Mesangial cell (primary cell): Measurements from ENCODE around the gene RASSF5. TPM values are rescaled to one million over a fixed set of nuclear protein-coding genes. Genes with fewer than 3 reads are reported as not detected.

ENCODE experiments used
- total RNA-seq: library from RNA; depleted of rRNA; stranded (reverse); fragments of >200 nt; gene quantifications from 2 replicates; pipeline ENCODE4 v1.2.3, GENCODE V29; 2015

RASSF5 gene, protein sequence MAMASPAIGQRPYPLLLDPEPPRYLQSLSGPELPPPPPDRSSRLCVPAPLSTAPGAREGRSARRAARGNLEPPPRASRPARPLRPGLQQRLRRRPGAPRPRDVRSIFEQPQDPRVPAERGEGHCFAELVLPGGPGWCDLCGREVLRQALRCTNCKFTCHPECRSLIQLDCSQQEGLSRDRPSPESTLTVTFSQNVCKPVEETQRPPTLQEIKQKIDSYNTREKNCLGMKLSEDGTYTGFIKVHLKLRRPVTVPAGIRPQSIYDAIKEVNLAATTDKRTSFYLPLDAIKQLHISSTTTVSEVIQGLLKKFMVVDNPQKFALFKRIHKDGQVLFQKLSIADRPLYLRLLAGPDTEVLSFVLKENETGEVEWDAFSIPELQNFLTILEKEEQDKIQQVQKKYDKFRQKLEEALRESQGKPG
- total RNA-seq, result 2.1 and 16.4 TPM in 2 replicates

DNA sequence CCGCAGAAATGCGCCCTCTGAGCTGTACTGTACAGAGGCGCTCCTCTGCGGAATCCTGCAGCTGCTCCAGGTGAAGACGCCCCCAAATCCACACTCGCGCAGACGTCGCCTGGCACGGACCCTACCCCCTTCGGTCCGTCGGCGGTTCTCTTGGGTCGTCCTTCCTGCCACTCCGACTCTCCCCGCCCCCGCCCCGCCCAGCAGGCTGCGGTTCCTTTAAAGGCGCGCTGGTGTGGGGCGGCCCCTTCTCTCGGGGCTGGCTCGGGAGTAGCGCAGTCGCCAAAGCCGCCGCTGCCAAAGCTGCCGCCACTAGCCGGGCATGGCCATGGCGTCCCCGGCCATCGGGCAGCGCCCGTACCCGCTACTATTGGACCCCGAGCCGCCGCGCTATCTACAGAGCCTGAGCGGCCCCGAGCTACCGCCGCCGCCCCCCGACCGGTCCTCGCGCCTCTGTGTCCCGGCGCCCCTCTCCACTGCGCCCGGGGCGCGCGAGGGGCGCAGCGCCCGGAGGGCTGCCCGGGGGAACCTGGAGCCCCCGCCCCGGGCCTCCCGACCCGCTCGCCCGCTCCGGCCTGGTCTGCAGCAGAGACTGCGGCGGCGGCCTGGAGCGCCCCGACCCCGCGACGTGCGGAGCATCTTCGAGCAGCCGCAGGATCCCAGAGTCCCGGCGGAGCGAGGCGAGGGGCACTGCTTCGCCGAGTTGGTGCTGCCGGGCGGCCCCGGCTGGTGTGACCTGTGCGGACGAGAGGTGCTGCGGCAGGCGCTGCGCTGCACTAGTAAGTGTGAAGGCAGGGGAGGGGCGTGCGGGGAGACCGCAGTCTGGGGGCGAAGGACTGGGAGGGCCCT lies at the start of gene RASSF5:
Gene RASSF5, plus strand, starts transcription at position 248 of the 846 bp plus-strand sequence. Its CDS starts 72 bp downstream, at position 320.

DNA sequence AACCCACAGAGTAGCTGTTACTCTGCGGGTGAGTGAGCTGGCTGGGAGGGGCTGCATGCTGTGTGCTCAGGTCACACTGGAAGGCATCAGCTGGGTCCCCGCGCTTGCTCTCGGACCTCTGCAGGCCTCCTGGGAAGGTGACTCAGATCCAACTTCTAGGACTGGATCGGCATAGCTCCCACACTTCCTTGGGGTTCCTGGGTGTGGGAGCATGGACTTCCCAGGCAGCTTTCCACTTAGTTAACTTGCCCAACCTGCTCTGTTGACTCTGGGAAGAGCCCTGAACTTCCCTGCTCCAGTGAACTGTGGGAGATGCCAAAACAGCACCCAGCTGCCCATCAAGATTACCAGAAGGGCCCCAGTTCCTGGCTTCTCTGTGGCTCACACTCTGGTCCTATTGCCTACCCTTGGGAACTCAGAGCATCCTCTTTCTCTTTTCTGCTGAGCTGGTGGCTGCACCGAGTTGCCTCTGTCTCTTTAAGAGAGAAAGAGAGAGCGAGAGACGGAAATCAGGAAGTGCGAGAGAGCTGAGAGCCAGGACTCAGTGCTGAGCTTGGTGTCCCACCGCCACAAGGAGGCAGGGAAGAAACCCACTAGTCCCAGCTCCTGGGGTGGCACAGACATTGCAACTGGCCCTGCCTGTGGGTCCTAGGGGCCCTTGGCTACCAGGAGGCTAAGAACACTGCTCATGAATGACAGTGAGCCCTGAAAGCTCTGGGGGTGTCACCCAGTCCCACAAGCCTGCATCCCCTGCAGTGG lies 37.2 kb upstream of the RASSF5 start, which contains the start of gene IKBKE:
Gene IKBKE, plus strand, starts transcription at position 544 of the 759 bp plus-strand sequence. CDS start 2,752 bp downstream, outside the sequence.

GRCh38 chr1:206612129-206612876 lies 105.0 kb downstream of the RASSF5 start, which contains the start of gene EIF2D:
EIF2D (minus strand) TSS chr1:206612465; CDS start chr1:206612342, 123 bp downstream.

DNA sequence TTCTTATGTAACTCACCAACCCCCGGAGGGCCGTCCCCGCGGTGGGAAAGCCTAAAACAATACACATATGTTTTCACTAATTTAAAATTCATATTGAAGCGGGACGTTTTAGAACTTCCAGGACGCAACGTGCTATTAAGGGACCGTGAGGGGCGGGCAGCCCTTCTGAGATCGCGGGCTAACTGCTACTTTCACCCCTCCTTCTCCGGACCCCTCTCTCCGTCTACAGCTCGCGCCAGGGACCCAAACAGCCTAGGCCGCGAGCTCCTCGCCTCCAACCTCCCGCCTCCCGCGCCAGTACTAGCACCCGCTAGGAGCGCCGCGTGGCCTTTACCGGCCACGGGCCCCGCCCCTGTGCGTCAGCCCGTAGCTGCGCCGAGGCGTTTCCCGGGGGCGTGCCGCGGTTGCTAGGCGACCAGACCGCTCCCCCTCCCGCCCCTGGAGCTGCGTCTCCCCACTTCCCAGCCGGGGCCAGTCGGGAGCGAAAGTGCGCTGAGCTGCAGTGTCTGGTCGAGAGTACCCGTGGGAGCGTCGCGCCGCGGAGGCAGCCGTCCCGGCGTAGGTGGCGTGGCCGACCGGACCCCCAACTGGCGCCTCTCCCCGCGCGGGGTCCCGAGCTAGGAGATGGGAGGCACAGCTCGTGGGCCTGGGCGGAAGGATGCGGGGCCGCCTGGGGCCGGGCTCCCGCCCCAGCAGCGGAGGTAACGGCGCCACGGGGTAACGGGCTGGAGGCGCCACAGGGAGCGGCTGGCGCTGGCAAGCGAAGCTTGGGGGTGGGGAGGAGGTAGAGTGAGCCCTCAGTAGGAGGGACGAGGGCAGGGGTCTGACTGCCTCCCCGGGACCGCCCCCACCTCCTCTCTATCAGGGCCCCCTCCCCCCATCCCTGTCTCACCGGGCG lies 128.0 kb downstream of the RASSF5 start, which contains the start of gene DYRK3:
Gene DYRK3, plus strand, starts transcription at position 457 of the 898 bp plus-strand sequence. Its CDS starts 168 bp downstream, at position 625.

Other genes with a start within 250 kb of the RASSF5 start
- 18.9 and 19.9 TPM in 2 replicates for gene IKBKE, start 37.1 kb upstream of the RASSF5 start, total RNA-seq
- 39.1 and 56.4 TPM in 2 replicates for gene EIF2D, start 104.9 kb downstream of the RASSF5 start, total RNA-seq
- gene DYRK3, start 128.0 kb downstream of the RASSF5 start, total RNA-seq, result 7.1 and 8.1 TPM in 2 replicates
- gene MAPKAPK2, start 177.4 kb downstream of the RASSF5 start, total RNA-seq, result 55.9 and 61.2 TPM in 2 replicates